Measurements from ENCODE around the gene KLHL17.
A peak's percentile ranks its signal among the peaks of the same experiment; 100 is the strongest.

The KLHL17 gene

DNA sequence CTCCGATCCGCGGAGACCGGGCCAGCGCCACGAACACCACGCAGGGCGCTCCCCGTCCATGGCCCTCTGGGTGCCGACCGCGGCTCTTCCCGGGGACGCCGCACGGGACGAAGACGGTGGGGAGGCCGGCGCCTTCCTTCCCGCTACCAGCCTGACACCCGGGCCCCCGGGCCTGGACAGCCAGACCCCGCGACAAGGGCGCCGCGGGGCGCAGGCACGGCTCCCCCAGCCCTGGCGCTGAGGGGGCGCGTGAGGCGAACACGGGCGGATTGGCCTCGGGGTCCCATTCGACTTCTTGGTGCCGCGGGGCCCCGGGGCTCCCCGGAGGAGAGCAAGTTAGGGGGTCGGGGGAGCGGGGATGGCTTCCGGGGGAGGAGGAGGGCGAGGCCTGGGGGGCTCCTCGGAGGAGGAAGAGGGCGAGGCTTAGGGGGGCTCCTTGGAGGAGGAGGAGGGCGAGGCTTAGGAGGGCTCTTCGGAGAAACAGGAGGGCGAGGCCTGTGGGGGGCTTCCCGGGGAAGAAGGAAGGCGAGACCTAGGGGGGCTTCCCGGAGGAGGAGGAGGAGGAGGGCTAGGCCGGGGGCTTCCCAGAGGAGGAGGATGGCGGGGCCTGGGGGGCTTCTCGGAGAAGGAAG, 537 bp upstream of the KLHL17 start:
- TF ChIP-seq, protein P1, sequence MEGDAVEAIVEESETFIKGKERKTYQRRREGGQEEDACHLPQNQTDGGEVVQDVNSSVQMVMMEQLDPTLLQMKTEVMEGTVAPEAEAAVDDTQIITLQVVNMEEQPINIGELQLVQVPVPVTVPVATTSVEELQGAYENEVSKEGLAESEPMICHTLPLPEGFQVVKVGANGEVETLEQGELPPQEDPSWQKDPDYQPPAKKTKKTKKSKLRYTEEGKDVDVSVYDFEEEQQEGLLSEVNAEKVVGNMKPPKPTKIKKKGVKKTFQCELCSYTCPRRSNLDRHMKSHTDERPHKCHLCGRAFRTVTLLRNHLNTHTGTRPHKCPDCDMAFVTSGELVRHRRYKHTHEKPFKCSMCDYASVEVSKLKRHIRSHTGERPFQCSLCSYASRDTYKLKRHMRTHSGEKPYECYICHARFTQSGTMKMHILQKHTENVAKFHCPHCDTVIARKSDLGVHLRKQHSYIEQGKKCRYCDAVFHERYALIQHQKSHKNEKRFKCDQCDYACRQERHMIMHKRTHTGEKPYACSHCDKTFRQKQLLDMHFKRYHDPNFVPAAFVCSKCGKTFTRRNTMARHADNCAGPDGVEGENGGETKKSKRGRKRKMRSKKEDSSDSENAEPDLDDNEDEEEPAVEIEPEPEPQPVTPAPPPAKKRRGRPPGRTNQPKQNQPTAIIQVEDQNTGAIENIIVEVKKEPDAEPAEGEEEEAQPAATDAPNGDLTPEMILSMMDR (conservative IDR thresholded peaks at IDR 0.05; ENCODE audit: control insufficient read depth, insufficient read depth, low read depth, low read length) = no peak
- H3K4me3 ChIP-seq (ENCODE audit: control insufficient read depth, low read depth, low read length) = peak overlapping the region; percentile 38
- DNase-seq (ENCODE audit: low read depth) = no peak

DNA sequence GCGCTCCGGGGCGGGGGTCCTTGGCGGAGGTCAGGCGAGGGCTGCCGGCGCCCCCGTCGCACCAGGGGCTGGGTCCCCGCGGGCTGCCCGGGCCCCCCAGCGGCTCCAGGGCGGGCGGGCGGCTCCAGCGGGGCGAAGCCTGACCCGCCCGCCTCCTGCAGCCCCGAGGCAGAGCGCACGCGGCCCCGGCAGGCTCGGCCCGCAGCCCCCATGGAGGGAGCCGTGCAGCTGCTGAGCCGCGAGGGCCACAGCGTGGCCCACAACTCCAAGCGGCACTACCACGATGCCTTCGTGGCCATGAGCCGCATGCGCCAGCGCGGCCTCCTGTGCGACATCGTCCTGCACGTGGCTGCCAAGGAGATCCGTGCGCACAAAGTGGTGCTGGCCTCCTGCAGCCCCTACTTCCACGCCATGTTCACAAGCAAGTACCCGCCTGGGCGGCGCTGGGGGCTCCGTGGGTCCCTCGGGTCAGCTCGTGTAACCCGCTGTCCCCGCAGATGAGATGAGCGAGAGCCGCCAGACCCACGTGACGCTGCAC, 817 bp downstream of the KLHL17 start:
- no peak for DNase-seq (ENCODE audit: low read depth)
- TF ChIP-seq, protein P1 (conservative IDR thresholded peaks at IDR 0.05; ENCODE audit: control insufficient read depth, insufficient read depth, low read depth, low read length) = no peak
- H3K4me3 ChIP-seq (ENCODE audit: control insufficient read depth, low read depth, low read length) = peak overlapping the region; percentile 38

DNA sequence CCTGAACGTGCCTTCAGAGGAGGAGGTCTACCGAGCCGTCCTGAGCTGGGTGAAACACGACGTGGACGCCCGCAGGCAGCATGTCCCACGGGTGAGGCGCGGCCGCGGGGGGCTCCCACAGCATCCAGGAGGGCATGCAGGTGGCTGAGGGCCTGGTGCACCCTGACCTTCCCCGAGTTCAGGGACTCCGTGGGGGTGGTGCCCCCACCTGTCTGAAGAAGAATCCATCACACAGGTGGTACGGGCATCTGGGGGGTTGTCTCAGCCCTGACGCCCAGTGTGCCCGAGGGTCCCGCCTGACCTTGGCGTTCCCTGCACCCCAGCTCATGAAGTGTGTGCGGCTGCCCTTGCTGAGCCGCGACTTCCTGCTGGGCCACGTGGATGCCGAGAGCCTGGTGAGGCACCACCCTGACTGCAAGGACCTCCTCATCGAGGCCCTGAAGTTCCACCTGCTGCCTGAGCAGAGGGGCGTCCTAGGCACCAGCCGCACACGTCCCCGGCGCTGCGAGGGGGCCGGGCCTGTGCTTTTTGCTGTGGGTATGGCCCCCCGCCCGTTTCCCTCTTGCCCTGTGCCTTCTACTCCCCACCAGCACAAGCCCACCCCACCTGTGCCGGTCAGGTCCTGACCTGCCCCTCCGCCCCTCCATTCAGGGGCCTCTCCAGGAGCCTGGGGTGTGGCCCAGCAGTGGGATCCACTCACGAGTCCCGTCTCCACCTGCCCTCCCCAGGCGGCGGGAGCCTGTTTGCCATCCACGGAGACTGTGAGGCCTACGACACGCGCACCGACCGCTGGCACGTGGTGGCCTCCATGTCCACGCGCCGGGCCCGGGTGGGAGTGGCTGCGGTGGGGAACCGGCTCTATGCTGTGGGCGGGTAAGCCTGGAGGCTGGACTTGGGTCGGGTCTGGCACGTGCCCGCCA, 2.3 kb downstream of the KLHL17 start:
- TF ChIP-seq, protein P1 (conservative IDR thresholded peaks at IDR 0.05; ENCODE audit: control insufficient read depth, insufficient read depth, low read depth, low read length) = no peak
- DNase-seq (ENCODE audit: low read depth) = no peak
- H3K4me3 ChIP-seq (ENCODE audit: control insufficient read depth, low read depth, low read length) = no peak overlapping the region

DNA sequence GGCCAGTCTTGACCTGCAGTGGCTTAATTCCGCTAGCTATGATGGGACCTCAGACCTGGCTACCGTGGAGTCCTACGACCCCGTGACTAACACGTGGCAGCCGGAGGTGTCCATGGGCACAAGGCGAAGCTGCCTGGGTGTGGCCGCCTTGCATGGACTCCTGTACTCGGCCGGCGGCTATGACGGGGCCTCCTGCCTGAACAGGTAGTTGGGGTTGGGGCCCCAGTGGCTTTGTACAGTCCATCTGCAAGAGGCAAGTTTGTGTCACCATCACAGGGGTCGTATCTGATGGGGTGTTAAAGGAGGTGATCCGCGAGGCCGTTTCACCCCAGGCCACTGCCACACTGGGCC, 2.9 kb downstream of the KLHL17 start:
- TF ChIP-seq, protein P1 (conservative IDR thresholded peaks at IDR 0.05; ENCODE audit: control insufficient read depth, insufficient read depth, low read depth, low read length) = no peak
- H3K4me3 ChIP-seq (ENCODE audit: control insufficient read depth, low read depth, low read length) = no peak overlapping the region
- no peak for DNase-seq (ENCODE audit: low read depth)

DNA sequence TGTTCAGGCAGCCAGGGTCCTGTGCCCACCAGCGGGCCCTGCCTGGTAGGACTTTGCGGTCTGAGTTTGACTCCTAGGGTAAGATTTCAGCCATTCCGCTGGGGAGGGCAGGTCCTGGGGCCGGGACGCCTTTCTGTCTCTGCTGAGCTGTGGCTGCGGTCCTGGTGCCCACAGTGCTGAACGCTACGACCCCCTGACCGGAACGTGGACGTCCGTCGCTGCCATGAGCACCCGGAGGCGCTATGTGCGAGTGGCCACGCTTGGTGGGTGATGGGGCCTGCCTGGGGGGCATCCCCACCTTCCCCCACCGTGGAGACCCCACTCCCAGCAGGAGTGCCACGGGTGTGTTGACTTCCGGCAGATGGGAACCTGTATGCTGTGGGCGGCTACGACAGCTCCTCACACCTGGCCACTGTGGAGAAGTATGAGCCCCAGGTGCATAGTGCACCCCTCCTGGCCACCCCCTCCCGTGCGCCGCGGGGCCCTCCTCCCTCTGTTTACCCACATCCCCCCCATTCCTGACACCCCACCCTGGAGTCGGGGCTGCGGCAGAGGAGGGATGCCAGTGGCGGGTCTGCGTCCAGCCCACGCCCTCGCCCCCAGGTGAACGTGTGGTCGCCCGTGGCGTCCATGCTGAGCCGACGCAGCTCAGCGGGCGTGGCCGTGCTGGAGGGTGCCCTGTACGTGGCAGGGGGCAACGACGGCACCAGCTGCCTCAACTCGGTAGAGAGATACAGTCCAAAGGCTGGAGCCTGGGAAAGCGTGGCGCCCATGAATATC, 3.6 kb downstream of the KLHL17 start:
- DNase-seq (ENCODE audit: low read depth) = no peak
- H3K4me3 ChIP-seq (ENCODE audit: control insufficient read depth, low read depth, low read length) = no peak overlapping the region
- TF ChIP-seq, protein P1 (conservative IDR thresholded peaks at IDR 0.05; ENCODE audit: control insufficient read depth, insufficient read depth, low read depth, low read length) = no peak

Data from fibroblast of mammary gland (primary cell).